Neural progenitor cell (in vitro differentiated cells): ENCODE measurements around the gene IRGC.

ENCODE experiments used
- CTCF ChIP-seq: fragments of 200-600 bp; sonication (generic); IDR thresholded peaks from 2 replicates; pipeline ENCODE4 v1.5.1; 2017; ENCODE audit warnings: antibody characterized with exemption, mild to moderate bottlenecking
- EZH2 ChIP-seq: fragments of 200-600 bp; sonication (generic); IDR thresholded peaks from 2 replicates; pipeline ENCODE4 v1.6.1; 2017; ENCODE audit warnings: antibody characterized with exemption, mild to moderate bottlenecking, moderate library complexity

DNA sequence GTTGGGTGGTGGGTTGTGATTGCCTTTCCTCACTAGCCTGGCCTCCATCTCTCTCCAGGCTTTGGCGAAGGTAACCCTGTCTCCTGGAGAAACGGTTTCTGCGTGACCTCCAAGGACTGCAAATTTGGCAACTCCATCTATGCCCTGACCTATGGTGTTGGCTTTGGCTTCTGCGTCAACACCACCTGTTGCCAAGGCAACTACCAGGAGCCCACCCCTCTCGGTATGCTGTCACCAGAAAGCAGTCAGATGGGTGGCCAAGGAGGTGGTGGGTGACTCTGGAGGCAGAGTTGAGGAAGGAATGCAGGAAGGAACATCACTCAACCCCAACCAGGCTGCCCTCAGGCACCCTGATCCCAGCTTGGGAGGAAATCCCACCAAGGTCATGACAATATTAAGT is 18.6 kb upstream of the IRGC start:
- TF ChIP-seq CTCF = no peak
- no peak for TF ChIP-seq EZH2
